ENCODE data around the gene SLC35G3. TPM values are rescaled to one million over a fixed set of nuclear protein-coding genes. Genes with fewer than 3 reads are reported as not detected.
"Not testable (repeated sequence)": the region's sequence is repeated elsewhere in the genome, so short reads cannot be mapped to it uniquely, and the experiment has no call there.

Gene SLC35G3
- not detected for total RNA-seq

GRCh38 chr17:35194001-35194400, at the start of gene SLC35G3:
TSS of gene SLC35G3 (minus strand) at chr17:35194393. CDS start at chr17:35194307, 86 bp downstream.
- H3K36me3 ChIP-seq; H3K27ac ChIP-seq; intact Hi-C loops (cut with DNase I; ENCODE audit: low total_unique reads); H3K9me3 ChIP-seq; DNase-seq; H3K27me3 ChIP-seq; in situ Hi-C loops (cut with MboI; ENCODE audit: low pct_ligation_motif_present in 1 of 4, low pct_unique_long_range_greater_than_20kb in 1 of 4, low sequenced_read_pairs in 3 of 4); H3K4me3 ChIP-seq; H3K4me1 ChIP-seq: not testable (repeated sequence)
- 89 to 100% methylated on average over 3 to 12 of the region's 12 CpGs for WGBS, 2 donors (ENCODE audit: low coverage in 1 of 2)

- no peaks in the 10 kb centered on the region for H3K36me3 ChIP-seq
- 2 to 18% methylated on average over 4 to 14 of the region's 14 CpGs for WGBS, 2 donors (ENCODE audit: low coverage in 1 of 2)
- peaks cover 15% of the 10 kb centered on the region for H3K27me3 ChIP-seq
- peaks cover 5 to 35% (median 12%) of the 10 kb centered on the region in 4 donors for H3K4me1 ChIP-seq
- peak; percentile 55 for DNase-seq
- H3K9me3 ChIP-seq = no peaks in the 10 kb centered on the region
- intact Hi-C loops (cut with DNase I; ENCODE audit: low total_unique reads) = no loop called here
- H3K27ac ChIP-seq = peak overlapping the region; percentile 92 to 96 (median 94)
- in situ Hi-C loops (cut with MboI; ENCODE audit: low pct_ligation_motif_present in 1 of 4, low pct_unique_long_range_greater_than_20kb in 1 of 4, low sequenced_read_pairs in 3 of 4) = no loop called here
- TF ChIP-seq EP300 (IDR thresholded peaks at IDR 0.05; ENCODE audit: low read depth) (no peak), POLR2AphosphoS5 (IDR thresholded peaks at IDR 0.05) (peak in 2 of 3 donors; percentile 28 to 60)
- peak overlapping the region; percentile 46 to 73 (median 60) for H3K4me3 ChIP-seq
These were observed 49.6 kb upstream of the SLC35G3 start for GRCh38 chr17:35243561-35244340.

- intact Hi-C loops (cut with DNase I; ENCODE audit: low total_unique reads) = no loop called here
- no peaks in the 10 kb centered on the region for H3K9me3 ChIP-seq
- peak; percentile 96 for DNase-seq
- WGBS, 2 donors (ENCODE audit: low coverage in 1 of 2) = 0 to 1% methylated on average over 2 to 44 of the region's 44 CpGs
- peaks cover 5 to 35% (median 12%) of the 10 kb centered on the region in 4 donors for H3K4me1 ChIP-seq
- H3K27ac ChIP-seq = peak within 1 kb of the TSS; percentile 92 to 96 (median 94)
- H3K36me3 ChIP-seq = no peaks in the 10 kb centered on the region
- H3K27me3 ChIP-seq = peaks cover 15% of the 10 kb centered on the region
- H3K4me3 ChIP-seq = peak within 1 kb of the TSS; percentile 46 to 73 (median 60)
- in situ Hi-C loops (cut with MboI; ENCODE audit: low pct_ligation_motif_present in 1 of 4, low pct_unique_long_range_greater_than_20kb in 1 of 4, low sequenced_read_pairs in 3 of 4) = no loop called here
- no peak for TF ChIP-seq CTCF (IDR thresholded peaks at IDR 0.05)
- peak; percentile 97 to 98 (median 97) for TF ChIP-seq POLR2AphosphoS5 (IDR thresholded peaks at IDR 0.05)
- TF ChIP-seq EP300 (IDR thresholded peaks at IDR 0.05; ENCODE audit: low read depth) = no peak
- TF ChIP-seq POLR2A (IDR thresholded peaks at IDR 0.05) = peak; percentile 90
These were observed 48.8 kb upstream of the SLC35G3 start, which contains the start of gene SLFN5 for GRCh38 chr17:35242805-35243560. TSS of gene SLFN5 (plus strand) at chr17:35243072. CDS start at chr17:35258691, 15,619 bp downstream.

GRCh38 chr17:35242158-35242804, 48.1 kb upstream of the SLC35G3 start:
- DNase-seq = peak; percentile 85
- H3K27ac ChIP-seq = peak overlapping the region; percentile 92 to 96 (median 94)
- peak overlapping the region; percentile 46 to 73 (median 60) for H3K4me3 ChIP-seq
- H3K9me3 ChIP-seq = no peaks in the 10 kb centered on the region
- H3K4me1 ChIP-seq = peaks cover 5 to 35% (median 12%) of the 10 kb centered on the region in 4 donors
- intact Hi-C loops (cut with DNase I; ENCODE audit: low total_unique reads) (no loop called here), in situ Hi-C loops (cut with MboI; ENCODE audit: low pct_ligation_motif_present in 1 of 4, low pct_unique_long_range_greater_than_20kb in 1 of 4, low sequenced_read_pairs in 3 of 4) (no loop called here)
- WGBS, 2 donors (ENCODE audit: low coverage in 1 of 2) = 2% methylated on average over 43 of the region's 43 CpGs; no CpG with 5 or more reads in 1 of the 2 donors
- peaks cover 15% of the 10 kb centered on the region for H3K27me3 ChIP-seq
- no peaks in the 10 kb centered on the region for H3K36me3 ChIP-seq
- TF ChIP-seq POLR2A (IDR thresholded peaks at IDR 0.05) (no peak), POLR2AphosphoS5 (IDR thresholded peaks at IDR 0.05) (peak in 1 of 3 donors; percentile 6), CTCF (IDR thresholded peaks at IDR 0.05) (peak; percentile 33 to 71 (median 56)), EP300 (IDR thresholded peaks at IDR 0.05; ENCODE audit: low read depth) (no peak)

Measured in transverse colon (tissue), 4 donors.